Neutrophil (primary cell): ENCODE data around the gene ETV5.

Experiments
- H3K27ac ChIP-seq: fragments of 200-600 bp; sonication (generic); 2 replicates; pipeline ENCODE4 v1.5.1; 2016; ENCODE audit warnings: mild to moderate bottlenecking, moderate library complexity
- H3K27me3 ChIP-seq: fragments of 200-600 bp; sonication (generic); 2 replicates; pipeline ENCODE4 v1.6.0; 2016; ENCODE audit warnings: mild to moderate bottlenecking
- H3K36me3 ChIP-seq: fragments of 200-600 bp; sonication (generic); 2 replicates; pipeline ENCODE4 v1.5.1; 2017
- H3K4me1 ChIP-seq, 2 experiments: fragments of 200-600 bp in 1 of 2; sonication (generic) in 1 of 2; 1 replicate in 1 of 2; 2 replicates in 1 of 2; pipeline versions ENCODE4 v1.5.1 to v1.6.1; 2013 to 2016; ENCODE audit warnings: low read depth in 1 of 2, low read length in 1 of 2, mild to moderate bottlenecking in 1 of 2, moderate library complexity in 1 of 2; ENCODE audit not compliant: control insufficient read depth in 1 of 2, insufficient read depth in 1 of 2
- H3K4me3 ChIP-seq, 2 experiments: fragments of 200-600 bp in 1 of 2; sonication (generic) in 1 of 2; 1 replicate in 1 of 2; 2 replicates in 1 of 2; pipeline ENCODE4 v1.5.1; 2013 to 2016; ENCODE audit warnings: low read depth in 1 of 2, low read length in 1 of 2, mild to moderate bottlenecking in 1 of 2, moderate library complexity in 1 of 2
- H3K9me3 ChIP-seq: fragments of 200-600 bp; sonication (generic); 2 replicates; pipeline ENCODE4 v1.5.1; 2016
- CTCF ChIP-seq: fragments of 200-600 bp; sonication (generic); IDR thresholded peaks from 2 replicates; pipeline ENCODE4 v1.5.1; 2016; ENCODE audit warnings: antibody characterized with exemption

The ETV5 gene

DNA sequence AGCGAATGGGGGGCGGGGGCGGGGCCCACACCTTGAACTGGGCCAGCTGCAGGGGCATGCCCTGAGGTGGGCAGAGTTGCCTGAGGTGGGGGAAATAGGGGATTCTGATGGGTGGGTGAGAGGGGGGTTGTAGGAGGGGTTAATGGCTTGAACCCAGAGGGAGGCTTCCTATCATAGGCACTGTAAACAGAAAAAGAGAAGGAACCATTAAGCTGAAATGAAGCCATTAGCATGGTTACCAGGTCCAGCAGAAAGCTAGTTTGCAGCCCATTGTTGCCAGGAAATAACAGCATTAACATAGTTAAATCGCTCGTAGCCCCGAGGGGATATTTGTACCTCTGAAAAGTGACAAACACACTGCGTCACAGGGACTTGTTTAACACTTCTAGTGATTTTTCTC is 29.0 kb downstream of the ETV5 start:
- Histone ChIP-seq H3K9me3 (no peaks in the 10 kb centered on the region), H3K36me3 (no peaks in the 10 kb centered on the region), H3K27ac (no peak overlapping the region), H3K4me3 (no peak overlapping the region), H3K4me1 (no peaks in the 10 kb centered on the region), H3K27me3 (no peaks in the 10 kb centered on the region)
- no peak for TF ChIP-seq CTCF

- H3K27me3 ChIP-seq, result no peaks in the 10 kb centered on the region
- no peaks in the 10 kb centered on the region for H3K36me3 ChIP-seq
- no peaks in the 10 kb centered on the region for H3K4me1 ChIP-seq
- H3K4me3 ChIP-seq, result no peak overlapping the region
- no peaks in the 10 kb centered on the region for H3K9me3 ChIP-seq
- TF ChIP-seq CTCF, result no peak
- H3K27ac ChIP-seq, result no peak overlapping the region
These were observed 31.4 kb downstream of the ETV5 start for GRCh38 chr3:186077466-186077865.

DNA sequence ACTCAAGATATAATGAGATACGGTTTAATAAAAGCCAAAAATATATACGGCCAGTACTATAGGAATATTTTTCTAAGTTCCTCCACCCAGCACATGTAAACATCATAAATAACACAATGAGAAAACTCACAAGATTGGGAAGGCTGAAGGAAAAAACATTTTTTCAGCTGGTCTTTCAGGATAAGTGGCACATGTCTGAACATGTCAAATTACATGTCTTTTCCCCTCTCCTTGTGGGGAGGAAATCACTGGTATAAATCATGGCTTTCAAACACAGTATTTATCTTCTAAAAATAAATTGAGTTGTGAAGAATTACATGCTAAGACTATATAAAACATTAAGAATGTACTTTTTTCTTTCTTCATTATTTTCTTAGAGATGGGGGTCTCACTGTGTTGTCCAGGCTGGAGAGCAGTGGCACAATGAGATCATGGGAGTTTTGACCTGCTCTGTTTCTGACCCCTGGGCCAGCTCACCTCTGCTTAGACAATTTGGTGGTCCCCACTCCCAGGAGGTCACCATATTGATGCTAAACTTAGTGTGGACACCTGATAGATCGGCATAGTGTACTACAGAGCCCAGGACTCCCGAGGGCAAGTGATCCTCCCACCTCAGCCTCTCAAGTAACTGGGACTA is 32.8 kb downstream of the ETV5 start:
- Histone ChIP-seq H3K27me3 (no peaks in the 10 kb centered on the region), H3K4me1 (no peaks in the 10 kb centered on the region), H3K27ac (no peak overlapping the region), H3K36me3 (no peaks in the 10 kb centered on the region), H3K4me3 (no peak overlapping the region), H3K9me3 (no peaks in the 10 kb centered on the region)
- TF ChIP-seq CTCF, result no peak

DNA sequence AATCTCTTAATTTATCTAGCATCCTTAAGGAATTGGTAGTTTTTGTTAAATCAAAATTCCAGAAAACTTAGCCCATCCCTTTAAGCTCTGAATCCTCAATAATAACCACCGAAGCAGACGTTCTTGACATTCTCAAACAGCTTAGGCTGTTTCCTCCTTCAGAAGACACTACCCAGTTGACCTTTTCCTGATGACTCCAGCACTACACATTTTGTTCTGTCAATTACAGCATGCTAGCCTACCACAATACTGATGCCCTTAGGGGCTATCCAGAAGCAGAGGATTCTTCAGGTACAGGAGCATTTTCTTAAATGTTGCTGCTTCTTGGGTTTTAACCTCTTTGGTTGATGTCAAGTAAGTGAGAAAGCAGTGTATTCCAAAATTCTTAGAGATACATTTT is 33.4 kb downstream of the ETV5 start:
- no peaks in the 10 kb centered on the region for H3K4me1 ChIP-seq
- no peaks in the 10 kb centered on the region for H3K27me3 ChIP-seq
- no peaks in the 10 kb centered on the region for H3K36me3 ChIP-seq
- TF ChIP-seq CTCF, result no peak
- H3K27ac ChIP-seq, result no peak overlapping the region
- H3K4me3 ChIP-seq, result no peak overlapping the region
- H3K9me3 ChIP-seq, result no peaks in the 10 kb centered on the region

DNA sequence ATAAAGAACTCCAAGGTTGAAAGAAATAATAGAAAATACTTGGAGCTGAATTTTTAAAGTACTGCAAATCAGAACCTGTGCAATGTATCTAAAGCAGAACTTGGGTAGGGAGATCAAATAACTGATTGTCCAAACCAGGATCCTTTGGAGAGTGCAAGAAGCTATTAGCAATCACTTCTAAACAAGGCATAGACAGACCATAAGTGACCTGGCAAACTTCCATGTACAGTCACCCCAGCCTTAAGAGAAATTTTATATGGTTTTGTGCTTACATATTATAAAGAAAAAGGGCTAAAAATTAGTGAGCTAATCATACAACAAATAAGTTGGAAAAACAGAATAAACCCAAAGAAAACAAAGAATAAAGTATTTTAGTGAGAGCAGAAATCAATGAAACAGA is 35.2 kb downstream of the ETV5 start:
- Histone ChIP-seq H3K27me3 (no peaks in the 10 kb centered on the region), H3K36me3 (no peaks in the 10 kb centered on the region), H3K9me3 (no peaks in the 10 kb centered on the region), H3K4me1 (no peaks in the 10 kb centered on the region), H3K27ac (no peak overlapping the region), H3K4me3 (no peak overlapping the region)
- no peak for TF ChIP-seq CTCF

GRCh38 chr3:186070996-186071395 is 37.9 kb downstream of the ETV5 start:
- Histone ChIP-seq H3K27ac (no peak overlapping the region), H3K4me1 (no peaks in the 10 kb centered on the region), H3K27me3 (no peaks in the 10 kb centered on the region), H3K36me3 (no peaks in the 10 kb centered on the region), H3K9me3 (no peaks in the 10 kb centered on the region), H3K4me3 (no peak overlapping the region)
- no peak for TF ChIP-seq CTCF
